ENCODE data around the gene BAG3. TPM values are rescaled to one million over a fixed set of nuclear protein-coding genes. Genes with fewer than 3 reads are reported as not detected.
"Not testable (repeated sequence)": the region's sequence is repeated elsewhere in the genome, so short reads cannot be mapped to it uniquely, and the experiment has no call there.

The BAG3 gene
- total and polyA plus RNA-seq, 9 of the 15 experiments (the other 6 are each of a cell fraction or from before 2014, with no cell fraction given), result 2.6 to 27.4 (median 7.2) TPM

- H3K4me3 ChIP-seq; H3K4me2 ChIP-seq (ENCODE audit: insufficient read depth, low read length); H3K36me3 ChIP-seq (ENCODE audit: control insufficient read depth, insufficient read depth, low read length); in situ Hi-C loops (cut with MboI); H3K79me2 ChIP-seq (ENCODE audit: control insufficient read depth, insufficient read depth, low read length); H4K20me1 ChIP-seq (replicated peaks; ENCODE audit: control insufficient read depth, insufficient read depth, low read length); H3K27me3 ChIP-seq (ENCODE audit: control insufficient read depth in 2 of 2, insufficient read depth in 2 of 2, low read length in 2 of 2); intact Hi-C loops (cut with micrococcal nuclease); H2AFZ ChIP-seq (ENCODE audit: low read depth, low read length); BruUV-seq (replicated peaks); POLR2A ChIA-PET; CTCF ChIA-PET (ENCODE audit: low intra/inter-chr PET ratio); FAIRE-seq; H3K9ac ChIP-seq (ENCODE audit: insufficient read depth in 1 of 2, low read depth in 2 of 2, low read length in 2 of 2); H3K4me1 ChIP-seq (replicated peaks in 1 of 2; ENCODE audit: control insufficient read depth in 2 of 2, insufficient read depth in 2 of 2, low read length in 2 of 2); H3K27ac ChIP-seq (ENCODE audit: extremely low read depth, low read depth, low read length); H3K9me3 ChIP-seq (replicated peaks; ENCODE audit: control insufficient read depth, insufficient read depth, low read depth, low read length); DNase-seq (ENCODE audit: extremely low read depth in 1 of 4, low spot score in 3 of 4); ATAC-seq; H3K9me1 ChIP-seq (ENCODE audit: control insufficient read depth, insufficient read depth, low read length): not testable (repeated sequence)
- WGBS (ENCODE audit: insufficient coverage, low coverage, missing lambda C conversion rate), result 0% methylated on average over 1 of the region's 1 CpG
- TF ChIP-seq ZNF431 (CRISPR knock-in tag; IDR thresholded peaks at IDR 0.05), result peak; percentile 97
Observed at GRCh38 chr10:119710935-119711334, 59.8 kb downstream of the BAG3 start.

- intact Hi-C loops (cut with micrococcal nuclease), result no loop called here
- Histone ChIP-seq H3K4me1 (replicated peaks in 1 of 2; ENCODE audit: control insufficient read depth in 2 of 2, insufficient read depth in 2 of 2, low read length in 2 of 2) (no peaks in the 10 kb centered on the region), H3K36me3 (ENCODE audit: control insufficient read depth, insufficient read depth, low read length) (no peaks in the 10 kb centered on the region), H3K9me3 (replicated peaks; ENCODE audit: control insufficient read depth, insufficient read depth, low read depth, low read length) (no peaks in the 10 kb centered on the region), H3K27me3 (ENCODE audit: control insufficient read depth in 2 of 2, insufficient read depth in 2 of 2, low read length in 2 of 2) (no peaks in the 10 kb centered on the region), H3K27ac (ENCODE audit: extremely low read depth, low read depth, low read length) (no peak overlapping the region), H3K79me2 (ENCODE audit: control insufficient read depth, insufficient read depth, low read length) (no peaks in the 10 kb centered on the region), H4K20me1 (replicated peaks; ENCODE audit: control insufficient read depth, insufficient read depth, low read length) (no peaks in the 10 kb centered on the region), H3K9ac (ENCODE audit: insufficient read depth in 1 of 2, low read depth in 2 of 2, low read length in 2 of 2) (no peak overlapping the region), H3K4me2 (ENCODE audit: insufficient read depth, low read length) (no peak overlapping the region), H3K9me1 (ENCODE audit: control insufficient read depth, insufficient read depth, low read length) (no peaks in the 10 kb centered on the region), H3K4me3 (no peak overlapping the region), H2AFZ (ENCODE audit: low read depth, low read length) (peak overlapping the region; percentile 40; the same call in 1 of the 2 replicates)
- in situ Hi-C loops (cut with MboI), result no loop called here
- ChIA-PET CTCF (ENCODE audit: low intra/inter-chr PET ratio) (no interaction called here), POLR2A (interaction anchor here (1.0 to 1.8 kb wide), 3 partner anchors 10 to 58 kb away, joined by 3 to 6 read pairs (median 4); partner anchors contain the start of gene INPP5F)
- 13% methylated on average over 6 of the region's 7 CpGs for WGBS (ENCODE audit: insufficient coverage, low coverage, missing lambda C conversion rate)
- no peak for ATAC-seq
- no peak for DNase-seq (ENCODE audit: extremely low read depth in 1 of 4, low spot score in 3 of 4)
- no peak for FAIRE-seq
- no TSS peak for BruUV-seq (replicated peaks)
- TF ChIP-seq ATF3 (IDR thresholded peaks at IDR 0.05) (no peak), ATF3 (CRISPR knock-in tag; conservative IDR thresholded peaks at IDR 0.05) (no peak), ATF1 (CRISPR knock-in tag; IDR thresholded peaks at IDR 0.05) (no peak), ATF1 (tag; IDR thresholded peaks at IDR 0.05) (no peak), CXXC5 (CRISPR knock-in tag; IDR thresholded peaks at IDR 0.05) (no peak), ZNF41 (CRISPR knock-in tag; conservative IDR thresholded peaks at IDR 0.05) (no peak), HNRNPLL (IDR thresholded peaks at IDR 0.05; ENCODE audit: low read depth, low read length, poor library complexity, severe bottlenecking) (no peak), MECOM (CRISPR knock-in tag; IDR thresholded peaks at IDR 0.05) (no peak), BMI1 (IDR thresholded peaks at IDR 0.05; ENCODE audit: low read length) (no peak), PTTG1 (tag; IDR thresholded peaks at IDR 0.05; ENCODE audit: low read depth) (no peak), TGIF2 (CRISPR knock-in tag; IDR thresholded peaks at IDR 0.05) (no peak), ESRRA (IDR thresholded peaks at IDR 0.05; ENCODE audit: borderline replicate concordance, low read depth) (no peak)
- TF ChIP-seq, protein P1, sequence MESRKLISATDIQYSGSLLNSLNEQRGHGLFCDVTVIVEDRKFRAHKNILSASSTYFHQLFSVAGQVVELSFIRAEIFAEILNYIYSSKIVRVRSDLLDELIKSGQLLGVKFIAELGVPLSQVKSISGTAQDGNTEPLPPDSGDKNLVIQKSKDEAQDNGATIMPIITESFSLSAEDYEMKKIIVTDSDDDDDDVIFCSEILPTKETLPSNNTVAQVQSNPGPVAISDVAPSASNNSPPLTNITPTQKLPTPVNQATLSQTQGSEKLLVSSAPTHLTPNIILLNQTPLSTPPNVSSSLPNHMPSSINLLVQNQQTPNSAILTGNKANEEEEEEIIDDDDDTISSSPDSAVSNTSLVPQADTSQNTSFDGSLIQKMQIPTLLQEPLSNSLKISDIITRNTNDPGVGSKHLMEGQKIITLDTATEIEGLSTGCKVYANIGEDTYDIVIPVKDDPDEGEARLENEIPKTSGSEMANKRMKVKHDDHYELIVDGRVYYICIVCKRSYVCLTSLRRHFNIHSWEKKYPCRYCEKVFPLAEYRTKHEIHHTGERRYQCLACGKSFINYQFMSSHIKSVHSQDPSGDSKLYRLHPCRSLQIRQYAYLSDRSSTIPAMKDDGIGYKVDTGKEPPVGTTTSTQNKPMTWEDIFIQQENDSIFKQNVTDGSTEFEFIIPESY (CRISPR knock-in tag; IDR thresholded peaks at IDR 0.05), result no peak
Observed at GRCh38 chr10:119713744-119714483, 62.7 kb downstream of the BAG3 start.
